ENCODE data around the gene TACO1. TPM values are rescaled to one million over a fixed set of nuclear protein-coding genes. Genes with fewer than 3 reads are reported as not detected.
A peak's percentile ranks its signal among the peaks of the same experiment; 100 is the strongest.

Gene TACO1
- total and polyA plus RNA-seq, 2 experiments from 2014 or later = 7.9 to 22.3 TPM

- Histone ChIP-seq H3K27me3 (replicated peaks; ENCODE audit: insufficient read depth) (no peaks in the 10 kb centered on the region), H3K4me1 (ENCODE audit: insufficient read depth) (peaks cover 26% of the 10 kb centered on the region), H3K9me2 (ENCODE audit: insufficient read depth) (no peaks in the 10 kb centered on the region), H3K9me3 (ENCODE audit: low read depth) (no peaks in the 10 kb centered on the region), H2AFZ (no peak overlapping the region), H3F3A (ENCODE audit: insufficient read depth) (peaks cover 34% of the 10 kb centered on the region), H3K4me2 (ENCODE audit: unreplicated experiment) (no peak overlapping the region), H3K36me3 (ENCODE audit: low read depth) (no peaks in the 10 kb centered on the region), H3K79me2 (ENCODE audit: insufficient read depth) (peaks cover 94% of the 10 kb centered on the region), H3K27ac (no peak overlapping the region), H3K4me3 (no peak overlapping the region), H3K9ac (no peak overlapping the region), H4K20me1 (ENCODE audit: insufficient read depth) (peaks cover 18% of the 10 kb centered on the region)
- in situ Hi-C loops (cut with MboI) = no loop called here
- DNase-seq = no peak
- 73 to 79% methylated on average over 8 of the region's 8 CpGs for WGBS, 2 experiments (ENCODE audit: low coverage in 1 of 2, low lambda C conversion rate in 2 of 2, missing lambda C conversion rate in 2 of 2)
- TF ChIP-seq EZH2 (IDR thresholded peaks at IDR 0.05; ENCODE audit: insufficient read depth, poor library complexity, severe bottlenecking) = no peak
- no peak for TF ChIP-seq EZH2phosphoT487 (IDR thresholded peaks at IDR 0.05; ENCODE audit: insufficient read depth, low read depth)
Observed at GRCh38 chr17:63568563-63568962, 32.1 kb upstream of the TACO1 start.

GRCh38 chr17:63571632-63572310 is 28.9 kb upstream of the TACO1 start:
- TF ChIP-seq EZH2phosphoT487 (IDR thresholded peaks at IDR 0.05; ENCODE audit: insufficient read depth, low read depth) = no peak
- no peak for TF ChIP-seq EZH2 (IDR thresholded peaks at IDR 0.05; ENCODE audit: insufficient read depth, poor library complexity, severe bottlenecking)
- Histone ChIP-seq H3K4me1 (ENCODE audit: insufficient read depth) (peaks cover 26% of the 10 kb centered on the region), H3K79me2 (ENCODE audit: insufficient read depth) (peaks cover 94% of the 10 kb centered on the region), H3K27me3 (replicated peaks; ENCODE audit: insufficient read depth) (no peaks in the 10 kb centered on the region), H3K4me2 (ENCODE audit: unreplicated experiment) (peak overlapping the region; percentile 0), H4K20me1 (ENCODE audit: insufficient read depth) (peaks cover 23% of the 10 kb centered on the region), H3K9ac (no peak overlapping the region), H2AFZ (no peak overlapping the region), H3K9me2 (ENCODE audit: insufficient read depth) (no peaks in the 10 kb centered on the region), H3F3A (ENCODE audit: insufficient read depth) (peaks cover 34% of the 10 kb centered on the region), H3K9me3 (ENCODE audit: low read depth) (no peaks in the 10 kb centered on the region), H3K4me3 (no peak overlapping the region), H3K27ac (peak overlapping the region; percentile 65), H3K36me3 (ENCODE audit: low read depth) (no peaks in the 10 kb centered on the region)
- DNase-seq = peak; percentile 80
- WGBS, 2 experiments (ENCODE audit: low coverage in 1 of 2, low lambda C conversion rate in 2 of 2, missing lambda C conversion rate in 2 of 2) = 84 to 90% methylated on average over 1 of the region's 1 CpG
- in situ Hi-C loops (cut with MboI) = no loop called here

- H3K9ac ChIP-seq = no peak overlapping the region
- TF ChIP-seq EZH2 (IDR thresholded peaks at IDR 0.05; ENCODE audit: insufficient read depth, poor library complexity, severe bottlenecking) (no peak), EZH2phosphoT487 (IDR thresholded peaks at IDR 0.05; ENCODE audit: insufficient read depth, low read depth) (no peak)
- H3K4me2 ChIP-seq (ENCODE audit: unreplicated experiment) = no peak overlapping the region
- H3K79me2 ChIP-seq (ENCODE audit: insufficient read depth) = peaks cover 94% of the 10 kb centered on the region
- H3F3A ChIP-seq (ENCODE audit: insufficient read depth) = peaks cover 34% of the 10 kb centered on the region
- in situ Hi-C loops (cut with MboI) = no loop called here
- no peaks in the 10 kb centered on the region for H3K9me2 ChIP-seq (ENCODE audit: insufficient read depth)
- H3K9me3 ChIP-seq (ENCODE audit: low read depth) = no peaks in the 10 kb centered on the region
- H3K4me3 ChIP-seq = no peak overlapping the region
- H3K27ac ChIP-seq = no peak overlapping the region
- WGBS, 2 experiments (ENCODE audit: low coverage in 1 of 2, low lambda C conversion rate in 2 of 2, missing lambda C conversion rate in 2 of 2) = 58% methylated on average over 5 of the region's 5 CpGs
- no peaks in the 10 kb centered on the region for H3K27me3 ChIP-seq (replicated peaks; ENCODE audit: insufficient read depth)
- no peak overlapping the region for H2AFZ ChIP-seq
- DNase-seq = peak; percentile 27
- peaks cover 22% of the 10 kb centered on the region for H4K20me1 ChIP-seq (ENCODE audit: insufficient read depth)
- peaks cover 26% of the 10 kb centered on the region for H3K4me1 ChIP-seq (ENCODE audit: insufficient read depth)
- H3K36me3 ChIP-seq (ENCODE audit: low read depth) = no peaks in the 10 kb centered on the region
Observed at GRCh38 chr17:63573634-63574033, 27.1 kb upstream of the TACO1 start.

- H3K4me1 ChIP-seq (ENCODE audit: insufficient read depth) = no peaks in the 10 kb centered on the region
- H3K4me3 ChIP-seq = no peak overlapping the region
- H3F3A ChIP-seq (ENCODE audit: insufficient read depth) = peaks cover under 1% of the 10 kb centered on the region
- no peaks in the 10 kb centered on the region for H3K9me3 ChIP-seq (ENCODE audit: low read depth)
- H3K9ac ChIP-seq = no peak overlapping the region
- H3K9me2 ChIP-seq (ENCODE audit: insufficient read depth) = no peaks in the 10 kb centered on the region
- H3K27ac ChIP-seq = no peak overlapping the region
- in situ Hi-C loops (cut with MboI) = no loop called here
- H4K20me1 ChIP-seq (ENCODE audit: insufficient read depth) = peaks cover 9% of the 10 kb centered on the region; the same call in 1 of the 2 replicates
- H2AFZ ChIP-seq = no peak overlapping the region
- WGBS, 2 experiments (ENCODE audit: low coverage in 1 of 2, low lambda C conversion rate in 2 of 2, missing lambda C conversion rate in 2 of 2) = 86 to 92% methylated on average over 7 of the region's 7 CpGs
- H3K27me3 ChIP-seq (replicated peaks; ENCODE audit: insufficient read depth) = no peaks in the 10 kb centered on the region
- DNase-seq = no peak
- H3K79me2 ChIP-seq (ENCODE audit: insufficient read depth) = peaks cover 100% of the 10 kb centered on the region
- H3K4me2 ChIP-seq (ENCODE audit: unreplicated experiment) = no peak overlapping the region
- TF ChIP-seq EZH2 (IDR thresholded peaks at IDR 0.05; ENCODE audit: insufficient read depth, poor library complexity, severe bottlenecking) (no peak), EZH2phosphoT487 (IDR thresholded peaks at IDR 0.05; ENCODE audit: insufficient read depth, low read depth) (no peak)
- peaks cover 11% of the 10 kb centered on the region; the same call in 1 of the 2 replicates for H3K36me3 ChIP-seq (ENCODE audit: low read depth)
Observed at GRCh38 chr17:63578027-63578768, 22.5 kb upstream of the TACO1 start.

Data from GM23248 (cell line).